Naive thymus-derived CD4-positive, alpha-beta T cell (primary cell): ENCODE data around the gene CTXND2. TPM values are rescaled to one million over a fixed set of nuclear protein-coding genes. Genes with fewer than 3 reads are reported as not detected.
A peak's percentile ranks its signal among the peaks of the same experiment; 100 is the strongest.
"Not testable (repeated sequence)": the region's sequence is repeated elsewhere in the genome, so short reads cannot be mapped to it uniquely, and the experiment has no call there.

Source experiments
- ATAC-seq: fragments of 150-1000 bp; cut with Tn5 transposase; 2 replicates; pipeline ENCODE4 v1.10.0; 2021; ENCODE audit warnings: mild to moderate bottlenecking, moderate library complexity
- CTCF ChIA-PET: fragments of 350-600 bp; sonication (Branson Sonifier 250); formaldehyde crosslinking; loops from one replicate; lab custom pipeline; 2021; ENCODE audit warnings: antibody characterized with exemption; lab: Charles Lee
- POLR2A ChIA-PET: fragments of 350-600 bp; sonication (Branson Sonifier 250); formaldehyde crosslinking; loops from one replicate; lab custom pipeline; 2021; ENCODE audit warnings: antibody characterized with exemption, inconsistent platforms; lab: Charles Lee
- DNase-seq, 9 donors: peaks; one replicate each; pipeline versions ENCODE4 v3.0.0 to v3.0.0-alpha.2; 2020 to 2022; ENCODE audit warnings: mixed read lengths in 1 of 9
- H3K27ac ChIP-seq: one replicate; pipeline ENCODE4 v1.7.0; 2013; ENCODE audit warnings: mild to moderate bottlenecking, low read depth, low read length, moderate library complexity
- H3K27me3 ChIP-seq, 2 donors: one replicate each; pipeline ENCODE4 v1.7.0; 2013; ENCODE audit warnings: low read length in 2 of 2, mild to moderate bottlenecking in 2 of 2, moderate library complexity in 2 of 2; ENCODE audit not compliant: control insufficient read depth in 2 of 2, insufficient read depth in 2 of 2
- H3K36me3 ChIP-seq, 3 experiments: 1 replicate in 2 of 3; 2 replicates in 1 of 3; pipeline ENCODE4 v1.7.0; 2013; ENCODE audit warnings: low read length in 3 of 3, mild to moderate bottlenecking in 3 of 3, moderate library complexity in 1 of 3; ENCODE audit not compliant: insufficient read depth in 3 of 3, control insufficient read depth in 2 of 3
- H3K4me1 ChIP-seq, 2 donors: one replicate each; pipeline ENCODE4 v1.7.0; 2013; ENCODE audit warnings: low read length in 2 of 2, mild to moderate bottlenecking in 2 of 2, moderate library complexity in 1 of 2; ENCODE audit not compliant: control insufficient read depth in 2 of 2, insufficient read depth in 2 of 2
- H3K4me3 ChIP-seq: 2 replicates; pipeline ENCODE4 v1.7.0; 2013; ENCODE audit warnings: mild to moderate bottlenecking, low read length
- H3K9me3 ChIP-seq, 3 experiments: 1 replicate in 2 of 3; 2 replicates in 1 of 3; pipeline ENCODE4 v1.7.0; 2013; ENCODE audit warnings: low read length in 3 of 3; ENCODE audit not compliant: control insufficient read depth in 2 of 3
- H3K27ac Mint-ChIP-seq, 9 donors: one replicate each; pipeline ENCODE4 v1.8.0; 2020 to 2022; ENCODE audit warnings: mixed read lengths in 9 of 9, mild to moderate bottlenecking in 8 of 9, moderate library complexity in 5 of 9, inconsistent platforms in 2 of 9
- H3K27me3 Mint-ChIP-seq, 5 donors: one replicate each; pipeline ENCODE4 v1.8.0; 2021 to 2022; ENCODE audit warnings: mixed read lengths in 5 of 5, mild to moderate bottlenecking in 1 of 5
- H3K36me3 Mint-ChIP-seq, 5 donors: one replicate each; pipeline ENCODE4 v1.8.0; 2020 to 2022; ENCODE audit warnings: mixed read lengths in 5 of 5, mild to moderate bottlenecking in 3 of 5, inconsistent platforms in 1 of 5
- H3K4me1 Mint-ChIP-seq, 7 donors: one replicate each; pipeline ENCODE4 v1.8.0; 2020 to 2022; ENCODE audit warnings: mixed read lengths in 7 of 7, mild to moderate bottlenecking in 3 of 7, inconsistent platforms in 1 of 7
- H3K4me3 Mint-ChIP-seq, 10 donors: one replicate each; pipeline ENCODE4 v1.8.0; 2020 to 2022; ENCODE audit warnings: mild to moderate bottlenecking in 10 of 10, mixed read lengths in 10 of 10, moderate library complexity in 6 of 10, inconsistent platforms in 2 of 10
- H3K9me3 Mint-ChIP-seq, 11 donors: one replicate each; pipeline ENCODE4 v1.8.0; 2020 to 2022; ENCODE audit warnings: mixed read lengths in 11 of 11, mild to moderate bottlenecking in 4 of 11, inconsistent platforms in 1 of 11, moderate library complexity in 1 of 11
- intact Hi-C, 2 donors: fragments of 100-400 bp; cut with micrococcal nuclease; formaldehyde crosslinking; loops; one replicate each; pipeline ENCODE4 v1.15.1; 2023
- polyA plus RNA-seq, 2 donors: library from polyadenylated mRNA; unstranded; fragments of 300-500 nt; fragmentation: Illumina TruSeq; gene quantifications; one replicate each; pipeline ENCODE4 v1.2.3, GENCODE V29; 2021
- total RNA-seq, 6 experiments: library from RNA in 5 of 6; stranded (reverse) in 5 of 6; gene quantifications; 1 replicate in 5 of 6; 2 replicates in 1 of 6; pipeline ENCODE4 v1.2.3 and lab custom pipeline; 2021 to 2026

Gene CTXND2
- total and polyA plus RNA-seq, 7 experiments from 2014 or later: not detected

- H3K27ac ChIP-seq: no peak overlapping the region
- ATAC-seq: no peak
- peaks cover 0 to 32% (median 15%) of the 10 kb centered on the region in 5 donors for H3K36me3 Mint-ChIP-seq
- no peaks in the 10 kb centered on the region for H3K27me3 ChIP-seq
- H3K27me3 Mint-ChIP-seq: no peaks in the 10 kb centered on the region
- H3K4me1 Mint-ChIP-seq: peaks cover 15 to 31% (median 19%) of the 10 kb centered on the region in 7 donors
- H3K4me3 ChIP-seq: no peak overlapping the region
- H3K4me1 ChIP-seq: peaks cover 0 to 12% of the 10 kb centered on the region in 2 donors
- H3K36me3 ChIP-seq: peaks cover 0 to 14% (median 0%) of the 10 kb centered on the region in 3 experiments
- no peak overlapping the region for H3K4me3 Mint-ChIP-seq
- POLR2A ChIA-PET: interaction anchor here (0.6 kb wide), 1 partner anchor 13 kb away, joined by 3 read pairs; no protein-coding TSS in a partner anchor
- no peak for DNase-seq
- no peaks in the 10 kb centered on the region for H3K9me3 ChIP-seq
- H3K9me3 Mint-ChIP-seq: no peaks in the 10 kb centered on the region
- CTCF ChIA-PET: no interaction called here
- intact Hi-C loops: loop anchor here in 1 of 2 donors (10.0 kb wide), 1 partner anchor 152 kb away; the partner anchor contains the start of gene GOLPH3L
- peak overlapping the region in 2 of 9 donors; percentile 3 to 29 for H3K27ac Mint-ChIP-seq
Observed at GRCh38 chr1:150846473-150847146, 40.3 kb upstream of the CTXND2 start.

GRCh38 chr1:150850801-150851362 is 36.1 kb upstream of the CTXND2 start:
- H3K9me3 Mint-ChIP-seq, intact Hi-C loops, H3K9me3 ChIP-seq, H3K4me3 Mint-ChIP-seq, H3K4me3 ChIP-seq, ATAC-seq, H3K27me3 Mint-ChIP-seq, H3K27me3 ChIP-seq, H3K4me1 Mint-ChIP-seq, H3K4me1 ChIP-seq, CTCF ChIA-PET, H3K27ac ChIP-seq, DNase-seq, H3K27ac Mint-ChIP-seq, POLR2A ChIA-PET: not testable (repeated sequence)
- H3K36me3 ChIP-seq: peaks cover 0 to 40% (median 0%) of the 10 kb centered on the region in 3 experiments
- peaks cover 3 to 53% (median 35%) of the 10 kb centered on the region in 5 donors for H3K36me3 Mint-ChIP-seq

- H3K4me3 ChIP-seq, H3K27ac Mint-ChIP-seq, H3K27me3 Mint-ChIP-seq, ATAC-seq, H3K4me1 Mint-ChIP-seq, H3K9me3 ChIP-seq, H3K9me3 Mint-ChIP-seq, CTCF ChIA-PET, H3K4me1 ChIP-seq, POLR2A ChIA-PET, H3K27me3 ChIP-seq, DNase-seq, H3K4me3 Mint-ChIP-seq, intact Hi-C loops, H3K27ac ChIP-seq: not testable (repeated sequence)
- peaks cover 0 to 35% (median 0%) of the 10 kb centered on the region in 3 experiments for H3K36me3 ChIP-seq
- peaks cover 3 to 43% (median 25%) of the 10 kb centered on the region in 5 donors for H3K36me3 Mint-ChIP-seq
Observed at GRCh38 chr1:150852734-150853133, 34.2 kb upstream of the CTXND2 start.

- H3K4me3 ChIP-seq: no peak overlapping the region
- H3K27ac Mint-ChIP-seq: peak overlapping the region in 1 of 9 donors; percentile 69
- intact Hi-C loops: no loop called here
- peaks cover 0 to 4% (median 0%) of the 10 kb centered on the region in 3 experiments for H3K36me3 ChIP-seq
- no peaks in the 10 kb centered on the region for H3K27me3 ChIP-seq
- H3K9me3 ChIP-seq: no peaks in the 10 kb centered on the region
- H3K36me3 Mint-ChIP-seq: peaks cover 6 to 38% (median 14%) of the 10 kb centered on the region in 5 donors
- POLR2A ChIA-PET: no interaction called here
- no peak overlapping the region for H3K4me3 Mint-ChIP-seq
- H3K4me1 Mint-ChIP-seq: peaks cover 13 to 46% (median 31%) of the 10 kb centered on the region in 7 donors
- DNase-seq (no peak), ATAC-seq (no peak)
- no peaks in the 10 kb centered on the region for H3K27me3 Mint-ChIP-seq
- H3K9me3 Mint-ChIP-seq: peaks cover 0 to 14% (median 0%) of the 10 kb centered on the region in 11 donors
- H3K27ac ChIP-seq: no peak overlapping the region
- CTCF ChIA-PET: no interaction called here
- peaks cover 0 to 3% of the 10 kb centered on the region in 2 donors for H3K4me1 ChIP-seq
Observed at GRCh38 chr1:150863724-150864123, 23.2 kb upstream of the CTXND2 start.

GRCh38 chr1:150864200-150864599 is 22.7 kb upstream of the CTXND2 start:
- H3K9me3 ChIP-seq, H3K36me3 ChIP-seq, H3K27ac ChIP-seq, H3K4me1 ChIP-seq, intact Hi-C loops, ATAC-seq, DNase-seq, H3K27me3 ChIP-seq, H3K4me3 ChIP-seq, H3K4me3 Mint-ChIP-seq, H3K27ac Mint-ChIP-seq, POLR2A ChIA-PET, CTCF ChIA-PET, H3K27me3 Mint-ChIP-seq: not testable (repeated sequence)
- Mint-ChIP-seq H3K9me3 (peaks cover 0 to 14% (median 0%) of the 10 kb centered on the region in 11 donors), H3K36me3 (peaks cover 6 to 38% (median 14%) of the 10 kb centered on the region in 5 donors), H3K4me1 (peaks cover 12 to 46% (median 31%) of the 10 kb centered on the region in 7 donors)

- H3K36me3 ChIP-seq: no peaks in the 10 kb centered on the region
- intact Hi-C loops: no loop called here
- Mint-ChIP-seq H3K27me3 (no peaks in the 10 kb centered on the region), H3K36me3 (peaks cover 6 to 38% (median 23%) of the 10 kb centered on the region in 5 donors), H3K27ac (peak overlapping the region in 5 of 9 donors; percentile 9 to 73 (median 11)), H3K4me1 (peaks cover 33 to 75% (median 56%) of the 10 kb centered on the region in 7 donors), H3K9me3 (peaks cover 0 to 10% (median 0%) of the 10 kb centered on the region in 11 donors), H3K4me3 (peak overlapping the region in 1 of 10 donors; percentile 13)
- ChIA-PET CTCF (interaction anchor here (1.4 kb wide), 1 partner anchor 12 kb away, joined by 4 read pairs; no protein-coding TSS in a partner anchor), POLR2A (interaction anchor here (0.6 kb wide), 1 partner anchor 106 kb away, joined by 4 read pairs; no protein-coding TSS in a partner anchor)
- no peaks in the 10 kb centered on the region for H3K27me3 ChIP-seq
- DNase-seq (peak in 2 of 9 donors; percentile 12 to 24), ATAC-seq (no peak)
- H3K27ac ChIP-seq: no peak overlapping the region
- H3K9me3 ChIP-seq: no peaks in the 10 kb centered on the region
- no peak overlapping the region for H3K4me3 ChIP-seq
- peaks cover 3 to 8% of the 10 kb centered on the region in 2 donors for H3K4me1 ChIP-seq
Observed at GRCh38 chr1:150869683-150870082, 17.3 kb upstream of the CTXND2 start.
